ENCODE results near the gene PSMB7.

Gene PSMB7

GRCh38 chr9:124415102-124415851 is at the start of gene PSMB7:
PSMB7 (minus strand) TSS chr9:124415442; CDS start chr9:124415425, 17 bp downstream.
- peak; percentile 99 for DNase-seq (ENCODE audit: low spot score)

DNA sequence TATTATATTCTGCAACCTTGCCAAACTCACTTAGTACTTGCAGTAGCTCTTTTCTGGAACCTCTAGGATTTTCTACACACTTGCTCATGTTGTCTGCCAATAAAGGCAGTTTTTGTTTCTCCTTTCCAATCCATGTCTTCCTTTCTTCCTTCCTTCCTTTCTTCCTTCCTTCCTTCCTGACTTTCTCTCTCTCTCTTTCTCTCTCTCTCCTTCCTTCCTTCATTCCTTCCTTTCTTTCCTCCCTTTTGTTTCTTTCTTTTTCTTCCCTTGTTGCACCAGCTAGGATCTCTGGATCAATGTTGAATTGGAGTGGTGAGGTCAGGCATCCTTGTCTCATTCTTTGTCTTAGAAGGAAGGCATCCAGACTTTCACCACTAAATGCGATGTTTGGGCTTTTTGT is 47.5 kb upstream of the PSMB7 start:
- DNase-seq (ENCODE audit: low spot score), result no peak

- DNase-seq (ENCODE audit: low spot score), result no peak
These were observed 43.2 kb upstream of the PSMB7 start for GRCh38 chr9:124458441-124458840.

- no peak for DNase-seq (ENCODE audit: low spot score)
These were observed 42.7 kb upstream of the PSMB7 start for GRCh38 chr9:124457887-124458431.

- no peak for DNase-seq (ENCODE audit: low spot score)
These were observed 42.0 kb upstream of the PSMB7 start for GRCh38 chr9:124457079-124457886.

DNA sequence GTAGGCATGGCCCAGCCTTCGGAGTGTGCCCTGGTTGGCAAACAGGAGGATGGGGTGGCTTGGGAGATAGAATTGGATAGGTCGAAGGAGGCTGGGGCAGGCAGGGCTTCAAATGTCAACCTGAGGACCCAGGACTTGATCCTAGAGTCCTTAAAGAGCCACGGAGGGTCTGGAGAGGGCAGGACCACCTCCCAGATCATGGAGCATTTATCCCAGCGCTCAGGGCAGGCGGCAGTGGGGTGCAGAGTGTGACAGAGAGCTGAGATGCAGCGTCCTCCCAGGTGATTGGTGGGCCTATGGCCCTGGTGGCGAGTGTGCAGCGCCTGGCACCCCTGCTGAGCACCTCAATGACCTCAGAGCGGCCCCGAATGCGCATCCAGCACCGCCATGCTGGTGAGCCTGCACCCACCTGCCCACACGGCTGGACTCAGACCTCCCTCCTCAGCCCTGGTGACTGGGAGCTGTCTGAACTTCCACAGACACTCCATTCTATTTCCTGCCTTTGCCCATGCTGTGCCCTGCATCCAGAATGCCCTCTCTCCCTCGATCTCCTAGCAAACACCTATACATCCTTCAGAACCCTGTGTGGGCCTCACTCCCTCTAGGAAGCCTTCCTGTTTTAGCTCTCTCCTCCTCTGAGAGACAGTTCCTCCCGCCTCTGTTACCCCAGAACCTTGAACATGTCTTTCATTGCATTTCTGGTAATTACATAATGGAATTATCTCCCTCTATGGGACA is 41.3 kb upstream of the PSMB7 start:
- no peak for DNase-seq (ENCODE audit: low spot score)

GRCh38 chr9:124455820-124456219 is 40.6 kb upstream of the PSMB7 start:
- DNase-seq (ENCODE audit: low spot score), result no peak

GRCh38 chr9:124454791-124455443 is 39.7 kb upstream of the PSMB7 start:
- no peak for DNase-seq (ENCODE audit: low spot score)

GRCh38 chr9:124454296-124454695 is 39.1 kb upstream of the PSMB7 start:
- no peak for DNase-seq (ENCODE audit: low spot score)

DNA sequence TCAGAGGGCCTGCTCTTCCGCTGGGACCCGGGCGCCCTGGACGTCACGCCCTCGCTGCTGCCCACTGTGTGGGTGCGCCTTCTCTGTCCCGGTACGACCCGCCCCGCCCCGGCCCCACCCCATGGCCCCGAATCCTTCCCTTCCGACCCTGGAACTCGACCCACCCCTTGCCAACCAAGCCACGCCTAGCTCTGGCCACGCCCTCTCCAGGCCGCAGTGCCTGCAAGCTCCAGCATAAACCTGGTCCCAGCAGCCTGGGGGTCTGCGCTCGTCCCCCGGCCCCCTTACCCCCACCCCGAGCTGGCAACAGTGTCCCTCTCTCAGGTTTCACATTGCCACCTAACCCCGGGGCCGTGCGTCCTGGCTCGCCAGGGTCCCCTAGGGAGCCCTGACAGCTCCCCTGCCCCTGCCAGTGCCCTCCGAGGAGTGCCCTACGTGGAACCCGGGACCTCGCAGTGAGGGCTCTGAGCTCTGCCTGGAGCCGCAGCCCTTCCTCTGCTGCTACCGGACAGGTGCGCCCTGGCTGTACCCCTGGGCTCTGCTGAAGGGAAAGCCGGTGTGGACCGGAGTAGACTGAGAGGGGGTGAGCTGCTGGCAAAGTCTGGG is 38.4 kb upstream of the PSMB7 start:
- peak; percentile 36 for DNase-seq (ENCODE audit: low spot score)

GRCh38 chr9:124452841-124453585 is 37.8 kb upstream of the PSMB7 start:
- DNase-seq (ENCODE audit: low spot score), result no peak

GRCh38 chr9:124452326-124452725 is 37.1 kb upstream of the PSMB7 start:
- DNase-seq (ENCODE audit: low spot score), result no peak

DNA sequence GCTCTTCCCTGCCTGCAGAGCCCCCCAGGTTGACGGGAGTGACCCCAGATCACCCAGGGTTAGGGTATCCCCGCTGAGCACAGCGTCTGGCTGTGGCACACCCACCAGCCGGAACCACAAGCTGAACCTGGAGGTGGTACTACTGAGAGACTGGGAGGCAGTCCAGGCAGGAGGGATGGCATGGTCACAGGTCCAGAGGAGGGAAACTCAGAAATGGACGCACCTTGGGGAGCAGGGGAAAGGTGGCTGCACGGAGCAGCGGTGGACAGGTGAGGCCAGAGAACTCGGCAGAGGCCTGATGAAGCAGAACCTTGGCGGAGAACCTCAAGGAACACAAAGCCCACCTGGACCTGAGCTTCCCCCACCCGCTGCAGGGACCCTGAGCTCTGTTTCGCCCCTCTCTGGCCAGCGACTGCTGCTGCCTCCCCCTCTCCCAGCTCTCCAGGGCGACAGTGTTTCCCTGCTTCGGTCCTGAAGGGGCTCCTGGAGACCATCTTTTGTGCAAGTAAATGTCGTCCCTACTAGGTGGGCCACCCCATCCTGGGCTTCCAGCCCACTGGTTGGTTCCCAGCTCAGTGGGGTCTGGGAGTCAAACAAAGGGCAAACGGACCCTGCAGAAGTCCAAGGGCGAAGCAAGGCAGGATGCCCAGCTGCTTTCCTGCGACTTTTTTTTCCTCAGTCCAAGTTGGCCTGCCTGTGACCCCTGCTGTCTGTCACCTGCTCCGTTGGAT is 35.9 kb upstream of the PSMB7 start:
- no peak for DNase-seq (ENCODE audit: low spot score)

- no peak for DNase-seq (ENCODE audit: low spot score)
These were observed 35.1 kb upstream of the PSMB7 start, which contains the start of gene ADGRD2 for GRCh38 chr9:124450241-124450924. ADGRD2 (plus strand) TSS chr9:124450451; CDS start chr9:124451667, 1,216 bp downstream.

DNA sequence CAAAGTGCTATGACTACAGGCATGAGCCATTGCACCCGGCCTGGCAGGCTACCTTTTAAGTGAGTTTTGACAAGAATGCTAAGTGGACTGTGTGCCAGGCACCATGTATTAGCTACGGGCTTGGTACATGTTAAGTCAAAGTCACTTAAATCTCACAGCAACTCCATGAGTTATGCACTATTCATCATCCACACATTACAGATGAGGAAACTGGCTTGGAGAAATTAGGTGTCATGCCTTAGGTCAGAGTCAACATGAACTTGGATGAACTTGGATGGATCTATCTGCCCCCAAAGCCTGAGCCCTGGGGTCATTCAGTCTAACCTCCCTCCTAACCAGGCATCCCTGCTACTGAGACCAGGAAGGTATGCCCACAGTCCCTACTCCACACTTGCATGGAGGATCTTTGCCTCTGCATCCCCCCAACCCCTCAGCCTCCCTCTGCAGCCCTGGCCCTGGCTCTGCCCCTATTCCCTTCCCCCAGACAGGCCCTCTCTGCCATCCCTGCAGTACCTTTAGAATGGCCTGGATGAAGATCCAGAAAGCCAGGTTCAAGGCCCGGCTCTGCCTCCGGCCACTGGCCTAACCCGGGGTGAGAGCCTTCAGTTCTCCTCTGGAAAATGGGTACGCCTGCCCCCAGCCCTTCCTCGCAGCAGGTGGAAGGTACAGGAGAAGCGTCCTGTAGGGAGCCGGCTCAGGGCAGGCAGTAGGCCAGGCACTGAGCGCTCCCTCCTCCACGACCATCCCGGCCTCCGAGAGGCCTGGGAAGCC is 34.3 kb upstream of the PSMB7 start:
- no peak for DNase-seq (ENCODE audit: low spot score)

DNA sequence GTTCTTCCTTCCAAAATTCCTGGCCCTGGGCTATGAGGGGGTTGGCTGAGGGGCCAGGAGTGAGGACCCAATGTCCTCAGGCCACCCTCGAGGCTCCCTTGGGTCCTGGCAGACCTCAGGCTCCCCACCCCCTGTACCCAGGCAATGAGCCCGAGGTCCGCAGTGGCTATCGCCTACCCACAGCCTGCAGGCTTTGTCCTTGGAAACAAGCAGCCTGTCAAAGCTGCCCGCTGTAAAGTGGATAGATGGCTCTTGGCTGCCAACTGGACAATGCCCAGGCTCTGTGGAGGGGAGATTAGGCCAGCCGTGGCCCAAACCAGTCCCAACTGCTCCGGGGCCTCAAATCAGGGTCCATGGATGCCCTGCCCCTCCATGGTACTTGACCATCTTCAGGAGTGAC is 32.8 kb upstream of the PSMB7 start:
- DNase-seq (ENCODE audit: low spot score), result no peak

GRCh38 chr9:124447297-124447661 is 32.0 kb upstream of the PSMB7 start:
- no peak for DNase-seq (ENCODE audit: low spot score)

GRCh38 chr9:124444166-124444565 is 28.9 kb upstream of the PSMB7 start:
- no peak for DNase-seq (ENCODE audit: low spot score)

DNA sequence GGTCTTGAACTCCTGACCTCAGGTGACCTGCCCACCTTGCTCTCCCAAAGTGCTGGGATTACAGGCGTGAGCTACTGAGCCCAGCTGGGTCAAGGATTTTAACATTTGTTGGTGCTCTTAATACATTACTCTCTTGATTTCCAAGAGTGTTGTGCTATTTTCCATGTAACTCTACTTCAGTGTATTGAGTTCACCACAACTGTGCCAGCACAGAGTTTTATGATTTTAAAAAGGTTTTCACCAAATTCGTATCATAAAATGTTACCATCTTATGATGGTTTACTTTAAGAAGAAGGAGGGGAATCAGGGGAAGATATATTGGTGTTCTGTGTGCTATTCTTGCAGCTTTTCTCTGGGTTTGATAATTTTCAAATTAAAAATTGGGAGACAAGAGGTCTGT is 28.4 kb upstream of the PSMB7 start:
- DNase-seq (ENCODE audit: low spot score), result no peak

Data from LoVo (cell line).